Omental fat pad (tissue), 4 donors: ENCODE measurements around the gene PHRF1. TPM values are rescaled to one million over a fixed set of nuclear protein-coding genes. Genes with fewer than 3 reads are reported as not detected.
A peak's percentile ranks its signal among the peaks of the same experiment; 100 is the strongest.
"Not testable (repeated sequence)": the region's sequence is repeated elsewhere in the genome, so short reads cannot be mapped to it uniquely, and the experiment has no call there.

Experiments used
- ATAC-seq: fragments of 150-250 bp; one replicate; pipeline ENCODE4 v1.9.1; 2016; ENCODE audit warnings: mild to moderate bottlenecking, moderate library complexity; ENCODE audit not compliant: low FRiP score
- DNase-seq: peaks from one replicate; pipeline ENCODE4 v3.0.0-alpha.2; 2019; ENCODE audit warnings: low spot score
- total RNA-seq, 4 donors: library from RNA; depleted of rRNA; stranded (reverse); fragments of >200 nt; gene quantifications; one replicate each; pipeline ENCODE4 v1.1.0, GENCODE V29; 2016
- TF ChIP-seq, protein P1 (sequence below), 3 donors: fragments of 450-650 bp; IDR thresholded peaks; one replicate each; pipeline ENCODE4 v1.5.1; 2016 to 2017; ENCODE audit warnings: antibody characterized with exemption in 3 of 3, mild to moderate bottlenecking in 3 of 3, moderate library complexity in 2 of 3

The PHRF1 gene
- total RNA-seq, 4 donors from 2014 or later: 14.7 to 34.9 (median 22.4) TPM

DNA sequence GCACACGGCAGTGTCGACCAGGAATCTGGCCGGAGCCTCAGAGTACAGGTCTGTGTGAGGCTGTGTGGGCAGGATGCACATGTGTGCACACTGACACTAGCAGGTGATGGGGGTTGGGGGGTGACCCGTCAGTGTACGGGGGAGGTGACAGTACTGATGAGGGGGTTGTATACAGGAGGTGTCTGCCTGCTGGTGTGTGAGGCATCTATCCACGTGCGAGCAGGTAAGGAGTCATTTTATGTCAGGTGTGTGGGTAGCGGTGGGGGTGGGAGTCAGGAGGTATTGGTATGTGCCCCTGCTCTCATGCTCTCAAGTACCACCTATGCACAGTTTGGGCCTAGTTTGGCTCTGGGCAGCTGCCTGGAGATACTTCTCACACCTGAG, 4.5 kb upstream of the PHRF1 start:
- no peak for DNase-seq
- TF ChIP-seq, protein P1, sequence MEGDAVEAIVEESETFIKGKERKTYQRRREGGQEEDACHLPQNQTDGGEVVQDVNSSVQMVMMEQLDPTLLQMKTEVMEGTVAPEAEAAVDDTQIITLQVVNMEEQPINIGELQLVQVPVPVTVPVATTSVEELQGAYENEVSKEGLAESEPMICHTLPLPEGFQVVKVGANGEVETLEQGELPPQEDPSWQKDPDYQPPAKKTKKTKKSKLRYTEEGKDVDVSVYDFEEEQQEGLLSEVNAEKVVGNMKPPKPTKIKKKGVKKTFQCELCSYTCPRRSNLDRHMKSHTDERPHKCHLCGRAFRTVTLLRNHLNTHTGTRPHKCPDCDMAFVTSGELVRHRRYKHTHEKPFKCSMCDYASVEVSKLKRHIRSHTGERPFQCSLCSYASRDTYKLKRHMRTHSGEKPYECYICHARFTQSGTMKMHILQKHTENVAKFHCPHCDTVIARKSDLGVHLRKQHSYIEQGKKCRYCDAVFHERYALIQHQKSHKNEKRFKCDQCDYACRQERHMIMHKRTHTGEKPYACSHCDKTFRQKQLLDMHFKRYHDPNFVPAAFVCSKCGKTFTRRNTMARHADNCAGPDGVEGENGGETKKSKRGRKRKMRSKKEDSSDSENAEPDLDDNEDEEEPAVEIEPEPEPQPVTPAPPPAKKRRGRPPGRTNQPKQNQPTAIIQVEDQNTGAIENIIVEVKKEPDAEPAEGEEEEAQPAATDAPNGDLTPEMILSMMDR (IDR thresholded peaks at IDR 0.05): no peak
- no peak for ATAC-seq

DNA sequence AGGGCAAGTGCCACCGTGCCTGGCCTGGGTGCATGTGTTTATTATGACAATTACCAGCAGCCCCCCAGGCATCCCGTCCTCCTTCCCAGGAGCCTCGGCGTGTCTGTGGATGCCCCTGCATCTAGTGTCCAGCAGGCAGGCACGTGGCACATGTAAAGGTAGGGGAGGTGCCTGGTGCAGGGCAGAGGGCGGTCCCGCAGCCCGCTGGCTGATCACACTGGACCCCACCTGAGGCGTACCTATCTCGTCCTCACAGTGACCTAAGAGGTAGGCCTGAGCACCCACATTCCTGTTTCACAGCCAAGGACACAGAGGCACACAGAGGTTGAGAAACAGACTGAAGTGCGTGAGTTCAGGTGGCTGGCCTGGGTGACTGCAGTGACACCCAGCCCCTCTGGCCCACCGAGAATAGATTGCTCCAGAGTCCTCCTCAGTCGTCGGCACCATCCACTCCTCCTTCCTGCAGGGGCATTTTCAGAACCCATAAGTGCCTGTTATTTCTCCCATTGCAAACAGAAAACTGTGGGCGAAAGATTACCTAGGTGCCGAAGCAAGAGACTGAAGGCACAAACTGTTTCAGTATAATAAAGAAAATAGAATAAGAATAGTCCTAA, 3.0 kb upstream of the PHRF1 start:
- ATAC-seq (no peak), DNase-seq (no peak)
- TF ChIP-seq, protein P1 (IDR thresholded peaks at IDR 0.05): no peak

DNA sequence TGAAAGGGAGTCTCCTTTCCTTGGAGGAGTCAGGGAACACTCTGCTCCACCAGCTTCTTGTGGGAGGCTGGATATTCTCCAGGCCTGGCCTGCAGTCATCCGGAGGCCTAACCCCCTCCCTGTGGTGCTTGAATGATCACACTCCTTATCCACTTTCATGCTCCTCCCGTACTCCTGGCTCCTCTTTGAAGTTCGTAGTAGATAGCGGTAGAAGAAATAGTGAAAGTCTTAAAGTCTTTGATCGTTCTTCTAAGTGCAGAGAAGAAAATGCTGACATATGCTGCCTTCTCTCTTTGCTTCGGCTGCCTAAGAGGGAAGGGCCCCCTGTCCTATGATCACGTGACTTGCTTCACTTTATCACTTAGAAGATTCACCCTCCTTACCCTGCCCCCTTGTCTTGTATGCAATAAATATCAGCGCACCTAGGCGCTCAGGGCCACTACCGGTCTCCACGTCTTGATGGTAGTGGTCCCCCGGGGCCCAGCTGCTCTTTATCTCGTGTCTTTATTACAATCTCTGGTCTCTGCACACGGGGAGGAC, 2.2 kb upstream of the PHRF1 start:
- DNase-seq, ATAC-seq: not testable (repeated sequence)

DNA sequence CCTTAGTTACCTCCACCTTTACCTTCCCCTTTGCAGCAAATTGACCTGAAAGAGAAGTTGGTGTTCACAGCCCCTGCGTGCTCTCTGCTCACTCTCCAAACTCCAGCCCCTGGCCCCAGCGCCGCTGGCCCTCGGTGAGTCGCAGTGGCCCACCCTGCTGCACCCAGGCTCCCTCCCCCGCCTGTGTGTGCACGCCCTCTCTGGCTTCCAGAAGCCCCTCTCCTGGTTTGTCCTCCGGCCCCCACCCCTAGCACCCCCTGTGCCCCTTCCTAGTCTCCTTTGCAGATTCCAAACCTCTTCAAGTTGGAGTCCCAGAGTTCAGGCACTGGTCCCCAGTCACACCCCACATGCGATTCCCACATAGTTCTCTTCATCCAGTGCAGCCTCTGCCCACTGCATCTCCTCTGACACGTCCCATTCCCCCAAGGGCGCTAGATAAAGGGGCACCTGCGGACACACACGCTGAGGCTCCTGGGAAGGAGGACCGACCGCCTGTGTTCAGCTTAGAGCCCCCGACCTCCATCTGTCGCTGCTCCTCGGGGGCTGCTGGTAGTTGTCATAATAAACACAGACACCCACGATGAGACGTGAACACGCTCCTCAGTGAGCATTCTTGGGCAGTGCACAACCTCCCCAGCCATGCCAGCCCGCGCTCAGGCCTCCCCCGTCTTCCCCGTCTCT, 1.5 kb upstream of the PHRF1 start:
- DNase-seq (no peak), ATAC-seq (no peak)
- TF ChIP-seq, protein P1 (IDR thresholded peaks at IDR 0.05): no peak

DNA sequence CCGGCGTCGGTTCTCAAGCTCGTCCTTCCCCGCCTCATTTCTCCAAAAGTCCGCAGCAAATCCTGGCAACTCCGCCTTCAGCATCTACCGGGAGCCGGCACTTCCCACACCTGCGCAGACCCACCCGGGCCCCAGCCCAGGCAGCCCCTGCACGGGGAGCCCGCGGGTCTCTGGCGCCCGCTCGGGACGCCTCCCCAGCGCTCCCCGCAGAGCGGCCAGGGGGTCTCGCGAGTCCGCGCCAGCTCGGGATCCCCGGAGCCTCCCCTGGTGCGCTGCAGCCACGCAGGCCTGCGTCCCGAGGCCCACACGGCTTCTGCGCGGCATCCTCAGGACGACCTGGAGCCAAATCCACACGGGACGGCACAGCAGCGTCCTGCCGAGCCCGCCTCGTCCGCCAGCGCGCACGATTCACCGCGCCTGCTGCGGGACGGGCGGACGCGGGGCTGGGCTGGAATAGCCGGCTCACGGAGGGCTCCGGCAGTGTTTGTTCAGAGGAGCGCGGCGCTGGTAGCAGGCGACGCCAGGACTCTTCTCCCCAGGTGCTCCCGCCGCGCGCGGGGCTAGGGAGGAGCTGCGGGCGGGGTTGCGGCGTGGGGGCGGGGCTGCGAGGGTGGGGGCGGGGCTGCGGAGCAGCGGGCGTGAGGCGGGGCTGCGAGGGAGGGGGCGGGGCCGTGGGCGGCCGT, 816 bp upstream of the PHRF1 start:
- DNase-seq: no peak
- ATAC-seq: peak; percentile 22
- TF ChIP-seq, protein P1 (IDR thresholded peaks at IDR 0.05): no peak

DNA sequence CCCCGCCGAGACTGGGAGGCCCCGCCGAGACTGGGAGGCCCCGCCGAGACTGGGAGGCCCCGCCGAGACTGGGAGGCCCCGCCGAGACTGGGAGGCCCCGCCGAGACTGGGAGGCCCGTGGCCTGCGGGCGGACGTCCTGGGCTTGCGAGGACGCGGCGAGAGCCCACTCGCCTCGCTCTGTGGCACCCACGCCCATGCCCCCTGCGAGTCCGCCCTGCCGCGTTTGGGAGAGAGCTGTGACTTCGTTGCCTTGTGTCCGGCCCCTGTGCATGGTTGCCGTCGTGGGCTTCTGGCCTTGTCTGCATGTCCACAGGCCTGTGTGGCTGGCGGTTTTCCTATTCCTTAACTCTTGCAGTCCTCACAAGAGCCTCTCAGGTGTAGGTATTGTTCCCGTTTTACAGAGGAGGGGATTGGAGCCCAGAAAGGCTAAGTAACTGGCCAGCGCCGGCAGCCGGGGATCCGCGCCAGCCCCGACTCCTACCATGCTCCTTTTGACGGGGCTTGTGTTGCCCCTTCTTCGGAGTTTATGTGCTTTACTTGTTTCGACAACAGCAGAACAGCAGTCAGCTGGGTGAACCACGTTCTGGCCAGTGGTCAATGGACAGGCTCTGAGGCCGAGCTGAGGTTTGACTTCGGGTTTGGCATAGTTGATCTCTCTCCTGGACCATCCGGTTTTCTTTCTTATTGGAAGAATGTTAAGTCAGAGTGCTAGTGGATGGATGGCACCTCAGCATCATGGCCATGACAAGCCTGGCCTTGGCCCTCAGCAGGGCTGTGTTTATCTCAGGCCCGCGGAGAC, 741 bp downstream of the PHRF1 start:
- no peak for ATAC-seq
- TF ChIP-seq, protein P1 (IDR thresholded peaks at IDR 0.05): no peak
- DNase-seq: no peak

DNA sequence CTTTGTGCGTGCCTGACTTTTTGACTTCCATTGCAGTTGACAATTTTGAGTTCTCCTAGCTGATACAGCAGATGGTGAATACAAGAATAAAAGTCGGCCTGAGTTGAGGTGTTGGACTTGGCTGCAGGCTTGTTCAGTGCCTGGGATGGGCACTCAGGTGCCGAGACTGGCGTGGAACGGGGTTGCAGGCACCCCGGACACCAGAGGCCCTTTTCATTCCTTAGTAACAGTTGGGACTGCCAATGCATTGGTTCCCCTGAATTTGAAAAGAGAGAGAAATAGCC, 1.3 kb downstream of the PHRF1 start:
- DNase-seq (no peak), ATAC-seq (no peak)
- TF ChIP-seq, protein P1 (IDR thresholded peaks at IDR 0.05): no peak
